CD4-positive, alpha-beta memory T cell (primary cell): Measurements from ENCODE around the gene RGL4. TPM values are rescaled to one million over a fixed set of nuclear protein-coding genes. Genes with fewer than 3 reads are reported as not detected.

ENCODE experiments used
- CTCF ChIA-PET: fragments of 350-600 bp; sonication (Branson Sonifier 250); formaldehyde crosslinking; loops from one replicate; lab custom pipeline; 2021; ENCODE audit warnings: inconsistent platforms; ENCODE audit not compliant: partially characterized antibody; lab: Charles Lee
- POLR2A ChIA-PET: fragments of 350-600 bp; sonication (Branson Sonifier 250); formaldehyde crosslinking; loops from one replicate; lab custom pipeline; 2021; ENCODE audit not compliant: partially characterized antibody; lab: Charles Lee
- DNase-seq, 5 donors: peaks; one replicate each; pipeline versions ENCODE4 v3.0.0 to v3.0.0-alpha.2; 2020 to 2022; ENCODE audit warnings: mixed read lengths in 1 of 5
- H3K27ac ChIP-seq: one replicate; pipeline ENCODE4 v1.7.0; 2013; ENCODE audit warnings: low read depth, low read length
- H3K27me3 ChIP-seq: 2 replicates; pipeline ENCODE4 v1.7.0; 2013; ENCODE audit warnings: mild to moderate bottlenecking, low read length, moderate library complexity; ENCODE audit not compliant: insufficient read depth
- H3K36me3 ChIP-seq: 2 replicates; pipeline ENCODE4 v1.7.0; 2013; ENCODE audit warnings: mild to moderate bottlenecking, low read length, moderate library complexity; ENCODE audit not compliant: insufficient read depth
- H3K4me1 ChIP-seq: 2 replicates; pipeline ENCODE4 v1.7.0; 2013; ENCODE audit warnings: mild to moderate bottlenecking, low read length, moderate library complexity; ENCODE audit not compliant: insufficient read depth
- H3K4me3 ChIP-seq, 2 donors: one replicate each; pipeline ENCODE4 v1.7.0; 2013; ENCODE audit warnings: low read length in 2 of 2, mild to moderate bottlenecking in 1 of 2
- H3K9me3 ChIP-seq, 2 donors: one replicate each; pipeline ENCODE4 v1.7.0; 2013; ENCODE audit warnings: low read length in 2 of 2, control low read depth in 1 of 2; ENCODE audit not compliant: control insufficient read depth in 1 of 2
- H3K27ac Mint-ChIP-seq, 7 donors: one replicate each; pipeline ENCODE4 v1.8.0; 2020 to 2021; ENCODE audit warnings: mixed read lengths in 7 of 7, mild to moderate bottlenecking in 6 of 7, inconsistent platforms in 3 of 7, moderate library complexity in 3 of 7
- H3K27me3 Mint-ChIP-seq, 2 donors: one replicate each; pipeline ENCODE4 v1.8.0; 2020 to 2021; ENCODE audit warnings: mixed read lengths in 2 of 2
- H3K36me3 Mint-ChIP-seq, 2 donors: one replicate each; pipeline ENCODE4 v1.8.0; 2020 to 2021; ENCODE audit warnings: mixed read lengths in 2 of 2, inconsistent platforms in 1 of 2, mild to moderate bottlenecking in 1 of 2
- H3K4me1 Mint-ChIP-seq, 4 donors: one replicate each; pipeline ENCODE4 v1.8.0; 2020 to 2021; ENCODE audit warnings: mixed read lengths in 4 of 4, mild to moderate bottlenecking in 1 of 4
- H3K4me3 Mint-ChIP-seq, 8 donors: one replicate each; pipeline ENCODE4 v1.8.0; 2020 to 2021; ENCODE audit warnings: mixed read lengths in 8 of 8, mild to moderate bottlenecking in 7 of 8, moderate library complexity in 6 of 8, inconsistent platforms in 3 of 8
- H3K9me3 Mint-ChIP-seq, 8 donors: one replicate each; pipeline ENCODE4 v1.8.0; 2020 to 2021; ENCODE audit warnings: mixed read lengths in 8 of 8, mild to moderate bottlenecking in 5 of 8, inconsistent platforms in 3 of 8, moderate library complexity in 1 of 8
- intact Hi-C: fragments of 100-400 bp; cut with micrococcal nuclease; formaldehyde crosslinking; loops from one replicate; pipeline ENCODE4 v1.15.1; 2023
- polyA plus RNA-seq, 2 donors: library from polyadenylated mRNA; unstranded; fragments of 300-500 nt; fragmentation: Illumina TruSeq; gene quantifications; one replicate each; pipeline ENCODE4 v1.2.3, GENCODE V29; 2021
- total RNA-seq, 2 experiments: library from RNA; stranded (reverse); gene quantifications; one replicate each; pipeline ENCODE4 v1.2.3, GENCODE V29; 2021

The RGL4 gene
- total and polyA plus RNA-seq, 4 experiments from 2014 or later, result 7.2 to 64.9 (median 34.1) TPM

- DNase-seq, result no peak
- Histone ChIP-seq H3K9me3 (no peaks in the 10 kb centered on the region), H3K27ac (no peak overlapping the region), H3K4me3 (no peak overlapping the region), H3K36me3 (peaks cover 55% of the 10 kb centered on the region), H3K4me1 (peaks cover 43% of the 10 kb centered on the region), H3K27me3 (no peaks in the 10 kb centered on the region)
- H3K9me3 Mint-ChIP-seq, result peaks cover 0 to 3% (median 0%) of the 10 kb centered on the region in 8 donors
- CTCF ChIA-PET, result interaction anchor here (1.0 kb wide), 1 partner anchor 196 kb away, joined by 3 read pairs; the partner anchor contains the start of gene MIF
- POLR2A ChIA-PET, result interaction anchor here (1.4 to 3.5 kb wide), 7 partner anchors 9 to 196 kb away, joined by 4 to 31 read pairs (median 8); partner anchors contain the start of genes MIF and ZNF70
- H3K27me3 Mint-ChIP-seq, result no peaks in the 10 kb centered on the region
- H3K4me1 Mint-ChIP-seq, result peaks cover 36 to 72% (median 52%) of the 10 kb centered on the region in 4 donors
- intact Hi-C loops, result loop anchor here (5.0 to 10.0 kb wide), 2 partner anchors 69 to 137 kb away; partner anchors contain the start of genes CHCHD10 and DERL3
- peaks cover 57 to 65% of the 10 kb centered on the region in 2 donors for H3K36me3 Mint-ChIP-seq
- H3K27ac Mint-ChIP-seq, result peak overlapping the region in 6 of 7 donors; percentile 73 to 100 (median 91)
- peak overlapping the region; percentile 29 to 99 (median 94) for H3K4me3 Mint-ChIP-seq
Measured at GRCh38 chr22:23698094-23698493, 7.3 kb downstream of the RGL4 start.

- peaks cover 39 to 76% (median 57%) of the 10 kb centered on the region in 4 donors for H3K4me1 Mint-ChIP-seq
- no peak for DNase-seq
- Histone ChIP-seq H3K4me1 (peaks cover 43% of the 10 kb centered on the region), H3K4me3 (no peak overlapping the region), H3K27ac (no peak overlapping the region), H3K36me3 (peaks cover 50% of the 10 kb centered on the region), H3K9me3 (no peaks in the 10 kb centered on the region), H3K27me3 (no peaks in the 10 kb centered on the region)
- H3K4me3 Mint-ChIP-seq, result peak overlapping the region in 3 of 8 donors; percentile 20 to 49 (median 43)
- peak overlapping the region in 6 of 7 donors; percentile 50 to 100 (median 75) for H3K27ac Mint-ChIP-seq
- intact Hi-C loops, result loop anchor here (5.0 to 10.0 kb wide), 2 partner anchors 69 to 136 kb away; partner anchors contain the start of genes CHCHD10 and DERL3
- H3K27me3 Mint-ChIP-seq, result no peaks in the 10 kb centered on the region
- ChIA-PET CTCF (interaction anchor here (1.0 kb wide), 1 partner anchor 195 kb away, joined by 3 read pairs; the partner anchor contains the start of gene MIF), POLR2A (interaction anchor here (1.4 to 3.5 kb wide), 4 partner anchors 14 to 195 kb away, joined by 7 to 31 read pairs (median 10); partner anchors contain the start of genes MIF and ZNF70)
- peaks cover 59 to 68% of the 10 kb centered on the region in 2 donors for H3K36me3 Mint-ChIP-seq
- H3K9me3 Mint-ChIP-seq, result peaks cover 0 to 3% (median 0%) of the 10 kb centered on the region in 8 donors
Measured at GRCh38 chr22:23698673-23699235, 7.9 kb downstream of the RGL4 start.

- Histone ChIP-seq H3K27me3 (no peaks in the 10 kb centered on the region), H3K9me3 (no peaks in the 10 kb centered on the region), H3K36me3 (peaks cover 50% of the 10 kb centered on the region), H3K4me1 (peaks cover 48% of the 10 kb centered on the region), H3K4me3 (no peak overlapping the region), H3K27ac (no peak overlapping the region)
- peaks cover 47 to 86% (median 63%) of the 10 kb centered on the region in 4 donors for H3K4me1 Mint-ChIP-seq
- POLR2A ChIA-PET, result no interaction called here
- H3K27me3 Mint-ChIP-seq, result no peaks in the 10 kb centered on the region
- peaks cover 0 to 3% (median 0%) of the 10 kb centered on the region in 8 donors for H3K9me3 Mint-ChIP-seq
- no peak for DNase-seq
- CTCF ChIA-PET, result no interaction called here
- no peak overlapping the region for H3K4me3 Mint-ChIP-seq
- peaks cover 70 to 80% of the 10 kb centered on the region in 2 donors for H3K36me3 Mint-ChIP-seq
- intact Hi-C loops, result no loop called here
- peak overlapping the region in 3 of 7 donors; percentile 18 to 80 (median 48) for H3K27ac Mint-ChIP-seq
Measured at GRCh38 chr22:23700706-23701105, 9.9 kb downstream of the RGL4 start.

GRCh38 chr22:23704062-23704461 lies 13.2 kb downstream of the RGL4 start:
- Mint-ChIP-seq H3K9me3 (peaks cover 0 to 3% (median 0%) of the 10 kb centered on the region in 8 donors), H3K4me3 (peak overlapping the region in 2 of 8 donors; percentile 8 to 46), H3K4me1 (peaks cover 47 to 74% (median 50%) of the 10 kb centered on the region in 4 donors), H3K27ac (peak overlapping the region; percentile 20 to 92 (median 77)), H3K27me3 (no peaks in the 10 kb centered on the region), H3K36me3 (peaks cover 80 to 96% of the 10 kb centered on the region in 2 donors)
- ChIA-PET POLR2A (no interaction called here), CTCF (interaction anchor here (0.6 kb wide), 1 partner anchor 34 kb away, joined by 3 read pairs; no protein-coding TSS in a partner anchor)
- Histone ChIP-seq H3K9me3 (no peaks in the 10 kb centered on the region), H3K27ac (no peak overlapping the region), H3K27me3 (no peaks in the 10 kb centered on the region), H3K36me3 (peaks cover 63% of the 10 kb centered on the region), H3K4me3 (no peak overlapping the region), H3K4me1 (peaks cover 23% of the 10 kb centered on the region)
- DNase-seq, result no peak
- intact Hi-C loops, result no loop called here

- H3K4me1 ChIP-seq, result peaks cover 23% of the 10 kb centered on the region
- Mint-ChIP-seq H3K9me3 (peaks cover 0 to 3% (median 0%) of the 10 kb centered on the region in 8 donors), H3K4me1 (peaks cover 46 to 79% (median 52%) of the 10 kb centered on the region in 4 donors), H3K36me3 (peaks cover 83 to 96% of the 10 kb centered on the region in 2 donors), H3K27me3 (no peaks in the 10 kb centered on the region), H3K27ac (peak overlapping the region; percentile 20 to 92 (median 89)), H3K4me3 (peak overlapping the region in 6 of 8 donors; percentile 4 to 65 (median 35))
- CTCF ChIA-PET, result no interaction called here
- H3K36me3 ChIP-seq, result peaks cover 65% of the 10 kb centered on the region
- peak in 4 of 5 donors; percentile 18 to 39 (median 27) for DNase-seq
- H3K27me3 ChIP-seq, result no peaks in the 10 kb centered on the region
- no peaks in the 10 kb centered on the region for H3K9me3 ChIP-seq
- H3K4me3 ChIP-seq, result no peak overlapping the region
- intact Hi-C loops, result no loop called here
- POLR2A ChIA-PET, result interaction anchor here (0.8 kb wide), 1 partner anchor 9 kb away, joined by 3 read pairs; no protein-coding TSS in a partner anchor
- H3K27ac ChIP-seq, result peak overlapping the region; percentile 12
Measured at GRCh38 chr22:23704829-23705228, 14.0 kb downstream of the RGL4 start.

GRCh38 chr22:23705358-23705757 lies 14.5 kb downstream of the RGL4 start:
- H3K4me3 ChIP-seq, result no peak overlapping the region
- Mint-ChIP-seq H3K9me3 (no peaks in the 10 kb centered on the region), H3K27me3 (no peaks in the 10 kb centered on the region), H3K4me1 (peaks cover 47 to 80% (median 53%) of the 10 kb centered on the region in 4 donors), H3K36me3 (peaks cover 83 to 96% of the 10 kb centered on the region in 2 donors), H3K27ac (peak overlapping the region; percentile 20 to 92 (median 89)), H3K4me3 (peak overlapping the region in 6 of 8 donors; percentile 4 to 65 (median 35))
- peak overlapping the region; percentile 12 for H3K27ac ChIP-seq
- H3K4me1 ChIP-seq, result peaks cover 23% of the 10 kb centered on the region
- H3K27me3 ChIP-seq, result no peaks in the 10 kb centered on the region
- H3K9me3 ChIP-seq, result no peaks in the 10 kb centered on the region
- peaks cover 67% of the 10 kb centered on the region for H3K36me3 ChIP-seq
- intact Hi-C loops, result no loop called here
- ChIA-PET CTCF (no interaction called here), POLR2A (interaction anchor here (0.7 to 2.2 kb wide), 2 partner anchors 9 to 12 kb away, joined by 3 to 9 read pairs; no protein-coding TSS in a partner anchor)
- DNase-seq, result no peak

GRCh38 chr22:23708270-23708669 lies 17.5 kb downstream of the RGL4 start:
- intact Hi-C loops, result no loop called here
- H3K4me3 Mint-ChIP-seq, result no peak overlapping the region
- no peaks in the 10 kb centered on the region for H3K9me3 Mint-ChIP-seq
- peaks cover 37 to 64% (median 42%) of the 10 kb centered on the region in 4 donors for H3K4me1 Mint-ChIP-seq
- H3K9me3 ChIP-seq, result no peaks in the 10 kb centered on the region
- no peak overlapping the region for H3K27ac ChIP-seq
- peak overlapping the region in 5 of 7 donors; percentile 11 to 88 (median 25) for H3K27ac Mint-ChIP-seq
- no peak overlapping the region for H3K4me3 ChIP-seq
- no peaks in the 10 kb centered on the region for H3K27me3 ChIP-seq
- no peak for DNase-seq
- CTCF ChIA-PET, result no interaction called here
- H3K36me3 Mint-ChIP-seq, result peaks cover 67 to 91% of the 10 kb centered on the region in 2 donors
- peaks cover 23% of the 10 kb centered on the region for H3K4me1 ChIP-seq
- H3K36me3 ChIP-seq, result peaks cover 66% of the 10 kb centered on the region
- no peaks in the 10 kb centered on the region for H3K27me3 Mint-ChIP-seq
- POLR2A ChIA-PET, result interaction anchor here (1.4 kb wide), 1 partner anchor 11 kb away, joined by 4 read pairs; no protein-coding TSS in a partner anchor
